Activated CD8-positive, alpha-beta T cell treated with anti-CD3 and anti-CD28 coated beads, Interleukin-2, amount 10 ng/mL, durations not matched to agents 7 days and 5 days (primary cell): ENCODE measurements around the gene PDZK1. TPM values are rescaled to one million over a fixed set of nuclear protein-coding genes. Genes with fewer than 3 reads are reported as not detected.
"Not testable (repeated sequence)": the region's sequence is repeated elsewhere in the genome, so short reads cannot be mapped to it uniquely, and the experiment has no call there.

Experiments used
- ATAC-seq: fragments of 150-1000 bp; cut with Tn5 transposase; one replicate; pipeline ENCODE4 v1.10.0; 2021; ENCODE audit warnings: moderate library complexity
- CTCF ChIA-PET: fragments of 350-600 bp; sonication (Branson Sonifier 250); formaldehyde crosslinking; loops from one replicate; lab custom pipeline; 2021; ENCODE audit warnings: antibody characterized with exemption; lab: Charles Lee
- POLR2A ChIA-PET: fragments of 350-600 bp; sonication (Branson Sonifier 250); formaldehyde crosslinking; loops from one replicate; lab custom pipeline; 2021; ENCODE audit warnings: antibody characterized with exemption; lab: Charles Lee
- DNase-seq: peaks from one replicate; pipeline ENCODE4 v3.0.0-alpha.2; 2020
- H3K27ac Mint-ChIP-seq: one replicate; pipeline ENCODE4 v1.8.0; 2021; ENCODE audit warnings: mild to moderate bottlenecking, mixed read lengths
- H3K27me3 Mint-ChIP-seq: one replicate; pipeline ENCODE4 v1.8.0; 2021; ENCODE audit warnings: low read depth, mixed read lengths
- H3K36me3 Mint-ChIP-seq: one replicate; pipeline ENCODE4 v1.8.0; 2021; ENCODE audit warnings: low read depth, mixed read lengths
- H3K4me1 Mint-ChIP-seq: one replicate; pipeline ENCODE4 v1.8.0; 2021; ENCODE audit warnings: low read depth, mixed read lengths
- H3K4me3 Mint-ChIP-seq: one replicate; pipeline ENCODE4 v1.8.0; 2021; ENCODE audit warnings: mild to moderate bottlenecking, mixed read lengths
- H3K9me3 Mint-ChIP-seq: one replicate; pipeline ENCODE4 v1.8.0; 2022; ENCODE audit warnings: mixed read lengths; ENCODE audit not compliant: insufficient read depth
- total RNA-seq, 2 experiments: library from RNA; stranded (reverse); gene quantifications; one replicate each; pipeline ENCODE4 v1.2.3, GENCODE V29; 2021

The PDZK1 gene
- total RNA-seq, 2 experiments from 2014 or later = 0.34 to 0.78 TPM

DNA sequence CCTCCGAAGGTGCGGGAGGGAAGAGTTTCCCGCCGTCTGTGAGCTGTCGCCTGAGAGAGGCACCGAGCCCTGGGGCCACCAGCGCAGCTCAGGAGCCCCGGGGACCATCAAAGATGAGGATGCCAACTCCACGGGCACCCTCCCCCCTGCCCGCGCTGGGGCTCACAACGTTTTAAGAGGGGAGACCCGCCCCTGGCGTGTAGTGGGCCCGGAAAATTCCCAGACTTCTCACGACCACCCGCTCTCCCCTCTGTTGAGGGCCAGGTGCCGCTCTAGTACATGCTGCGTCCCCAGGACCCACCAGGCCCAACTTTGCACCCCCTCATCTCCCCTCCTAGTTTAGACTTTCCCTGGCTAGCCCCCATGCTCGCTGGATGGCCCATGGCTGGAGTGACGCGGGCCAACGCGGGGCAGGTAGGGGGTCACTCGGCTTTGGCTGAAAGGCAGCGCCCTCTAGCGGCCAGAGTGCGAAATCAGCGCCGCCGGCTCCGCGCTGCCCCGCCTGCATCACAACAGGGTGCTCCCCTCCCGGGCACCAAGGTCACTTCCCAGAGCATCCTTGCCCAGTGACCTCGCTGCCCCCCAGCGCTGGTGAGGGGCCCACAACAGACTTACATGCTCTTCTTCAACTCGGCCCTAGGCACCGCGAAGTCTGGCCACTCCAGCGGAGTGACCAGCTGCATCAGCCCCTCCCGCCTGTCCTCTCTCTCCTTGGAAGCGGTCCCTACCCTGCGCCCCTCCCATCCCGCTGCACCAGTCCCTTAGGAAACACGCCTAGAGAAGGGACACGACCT, 13.9 kb upstream of the PDZK1 start:
- Mint-ChIP-seq H3K9me3 (no peaks in the 10 kb centered on the region), H3K4me3 (peak overlapping the region; percentile 70), H3K4me1 (peaks cover 45% of the 10 kb centered on the region), H3K27me3 (peaks cover 7% of the 10 kb centered on the region), H3K36me3 (no peaks in the 10 kb centered on the region), H3K27ac (peak overlapping the region; percentile 74)
- ATAC-seq (peak; percentile 94), DNase-seq (peak; percentile 83)
- CTCF ChIA-PET = interaction anchor here (0.6 to 3.0 kb wide), 26 partner anchors 8 to 128 kb away, joined by 3 to 18 read pairs (median 4); partner anchors contain the start of genes NUDT17, PDZK1, POLR3C and RNF115
- POLR2A ChIA-PET = interaction anchor here (1.1 kb wide), 1 partner anchor 46 kb away, joined by 3 read pairs; no protein-coding TSS in a partner anchor

DNA sequence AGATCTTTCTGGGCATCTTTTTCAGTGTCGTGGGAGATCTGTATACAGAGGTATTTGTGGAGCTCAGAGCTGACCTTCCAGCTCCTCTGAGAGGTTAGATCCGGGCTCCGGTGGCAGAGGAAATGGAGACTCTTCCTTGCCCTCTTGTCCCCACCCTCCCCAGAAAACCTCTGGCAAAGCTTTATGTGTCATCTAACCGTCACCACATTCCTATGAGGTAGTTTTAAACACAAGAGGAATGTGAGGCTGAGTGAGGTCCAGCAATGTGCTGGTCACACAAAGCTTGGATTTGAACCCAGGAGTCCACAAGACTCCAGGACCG, 13.3 kb upstream of the PDZK1 start:
- DNase-seq (no peak), ATAC-seq (no peak)
- Mint-ChIP-seq H3K27me3 (peaks cover 7% of the 10 kb centered on the region), H3K27ac (no peak overlapping the region), H3K36me3 (no peaks in the 10 kb centered on the region), H3K9me3 (no peaks in the 10 kb centered on the region), H3K4me3 (peak overlapping the region; percentile 70), H3K4me1 (peaks cover 46% of the 10 kb centered on the region)
- ChIA-PET POLR2A (interaction anchor here (1.1 kb wide), 1 partner anchor 45 kb away, joined by 3 read pairs; no protein-coding TSS in a partner anchor), CTCF (interaction anchor here (0.6 to 3.0 kb wide), 19 partner anchors 8 to 128 kb away, joined by 3 to 18 read pairs (median 6); partner anchors contain the start of genes NUDT17, PDZK1, POLR3C and RNF115)

DNA sequence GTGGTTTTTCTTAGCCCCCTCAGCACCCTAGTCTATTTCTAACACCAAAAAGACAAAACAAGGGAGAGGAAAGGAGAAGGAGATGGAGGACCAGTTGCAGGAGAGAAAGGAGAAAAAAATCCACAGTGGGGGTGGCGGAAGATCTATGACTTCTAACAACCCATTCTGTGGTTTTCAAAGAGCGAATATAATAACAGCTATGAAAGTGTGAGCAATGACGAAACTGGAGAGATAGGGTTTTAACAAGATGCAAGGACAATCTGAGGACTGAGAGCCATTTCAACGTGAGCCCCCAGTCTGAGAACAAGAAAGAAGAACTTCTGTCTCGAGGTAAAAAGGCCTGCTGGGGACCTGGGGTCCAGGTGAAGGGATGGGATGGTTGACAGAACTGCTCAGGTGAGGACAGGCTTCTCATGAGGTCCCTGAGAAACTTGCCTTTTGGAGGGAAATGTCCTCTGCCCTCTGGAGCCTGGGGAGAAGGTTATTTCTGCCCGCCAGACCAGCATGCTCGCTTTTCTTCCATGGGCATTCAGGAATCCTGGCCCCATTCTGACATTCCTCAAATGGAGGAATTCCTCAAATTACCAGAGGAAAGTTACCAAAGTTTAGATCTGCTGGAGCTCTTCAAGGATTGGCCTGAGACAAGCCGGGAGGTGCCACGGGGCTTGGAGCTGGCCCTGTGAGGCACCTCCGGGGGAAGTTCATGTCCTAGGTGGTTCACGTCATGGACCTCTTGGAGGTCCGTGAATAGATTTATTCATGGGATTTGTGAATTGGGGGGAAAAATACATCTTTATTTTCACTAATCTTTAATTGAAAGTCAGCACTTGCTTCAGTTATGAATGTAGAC, 12.3 kb upstream of the PDZK1 start, which contains the start of gene CD160:
CD160 (plus strand) TSS at position 270 of the 850 bp plus-strand sequence. CDS start 8,829 bp downstream, outside the sequence.
- Mint-ChIP-seq H3K27ac (peak within 1 kb of the TSS; percentile 7), H3K4me3 (peak within 1 kb of the TSS; percentile 70), H3K9me3 (no peaks in the 10 kb centered on the region), H3K27me3 (peaks cover 7% of the 10 kb centered on the region), H3K4me1 (peaks cover 46% of the 10 kb centered on the region), H3K36me3 (no peaks in the 10 kb centered on the region)
- CTCF ChIA-PET = interaction anchor here (1.1 to 3.0 kb wide), 11 partner anchors 10 to 127 kb away, joined by 3 to 18 read pairs (median 7); partner anchors contain the start of genes NUDT17, POLR3C and RNF115
- POLR2A ChIA-PET = interaction anchor here (1.1 kb wide), 1 partner anchor 44 kb away, joined by 3 read pairs; no protein-coding TSS in a partner anchor
- DNase-seq = no peak
- peak; percentile 16 for ATAC-seq

DNA sequence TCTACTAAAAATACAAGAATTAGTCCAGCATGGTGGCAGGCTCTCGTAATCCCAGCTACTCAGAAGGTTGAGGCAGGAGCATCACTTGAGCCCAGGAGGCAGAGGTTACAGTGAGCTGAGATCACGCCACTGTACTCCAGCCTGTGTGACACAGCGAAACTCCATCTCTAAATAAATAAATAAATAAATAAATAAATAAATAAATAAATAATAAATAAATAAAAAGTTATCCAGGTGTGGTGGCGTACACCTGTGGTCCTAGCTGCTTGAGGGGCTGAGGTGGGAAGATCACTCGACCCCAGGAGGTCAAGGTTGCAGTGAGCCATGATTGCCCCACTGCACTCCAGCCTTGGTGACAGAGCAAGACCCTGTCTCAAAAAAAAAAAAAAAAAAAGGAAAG, 11.3 kb upstream of the PDZK1 start:
- H3K27ac Mint-ChIP-seq, H3K36me3 Mint-ChIP-seq, H3K27me3 Mint-ChIP-seq, ATAC-seq, DNase-seq, POLR2A ChIA-PET, H3K9me3 Mint-ChIP-seq, H3K4me3 Mint-ChIP-seq: not testable (repeated sequence)
- H3K4me1 Mint-ChIP-seq = peaks cover 46% of the 10 kb centered on the region
- CTCF ChIA-PET = interaction anchor here (2.9 kb wide), 1 partner anchor 27 kb away, joined by 9 read pairs; no protein-coding TSS in a partner anchor

DNA sequence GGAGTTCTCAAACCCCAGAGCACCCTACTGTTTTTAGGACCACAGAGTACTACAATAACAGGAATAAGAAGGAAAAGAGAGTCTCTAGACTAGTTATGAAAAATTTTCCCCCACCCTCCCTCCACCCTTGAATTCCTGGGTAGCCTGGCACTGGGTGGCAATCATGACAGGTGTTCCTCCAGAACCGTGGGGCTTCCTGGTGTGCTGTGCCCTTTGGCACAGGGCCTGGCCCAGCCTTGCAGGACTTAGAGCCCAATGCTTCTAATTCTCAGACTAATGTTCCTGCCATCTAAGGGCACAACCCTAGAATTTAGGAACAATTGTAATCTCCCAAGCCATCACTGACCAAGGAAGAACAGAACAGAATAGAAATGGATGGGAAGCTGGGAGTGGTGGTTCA, 10.7 kb upstream of the PDZK1 start:
- CTCF ChIA-PET = no interaction called here
- Mint-ChIP-seq H3K27ac (peak overlapping the region; percentile 43), H3K36me3 (no peaks in the 10 kb centered on the region)

DNA sequence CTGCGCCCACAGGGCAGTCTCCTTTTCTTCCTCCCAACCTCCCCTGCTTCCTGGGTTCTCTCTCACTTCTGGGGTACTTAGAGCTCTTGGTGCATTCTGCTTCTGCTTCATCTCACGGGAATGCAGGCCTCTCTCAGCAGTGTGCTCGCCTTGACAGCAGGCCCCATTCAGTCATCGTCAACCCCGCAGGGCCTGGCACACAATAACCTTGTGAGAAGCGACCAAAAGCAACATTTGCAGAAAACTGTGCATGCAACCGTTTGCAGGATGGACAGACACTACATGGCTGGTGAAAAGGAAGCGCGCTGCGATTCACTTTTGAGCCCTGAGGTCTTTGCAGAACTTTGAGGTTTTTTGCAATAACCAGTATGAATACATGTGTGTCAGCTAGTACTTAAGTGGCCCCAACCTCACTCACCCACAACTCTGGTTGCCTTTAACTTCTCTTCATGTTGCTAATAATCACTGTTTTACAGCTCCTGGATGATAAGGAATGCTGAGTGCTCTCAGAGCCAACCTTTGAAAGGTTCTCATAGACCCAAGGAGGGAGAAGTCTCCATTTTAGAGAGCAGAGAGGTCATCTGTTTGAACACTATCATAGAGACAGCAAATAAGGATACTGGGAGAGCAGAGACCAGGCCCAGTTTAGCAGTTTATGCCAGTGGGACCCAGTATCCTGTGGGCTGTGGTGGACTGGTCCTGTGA, 9.6 kb upstream of the PDZK1 start:
- Mint-ChIP-seq H3K4me3 (no peak overlapping the region), H3K4me1 (peaks cover 46% of the 10 kb centered on the region), H3K9me3 (no peaks in the 10 kb centered on the region), H3K36me3 (no peaks in the 10 kb centered on the region), H3K27ac (peak overlapping the region; percentile 80), H3K27me3 (peaks cover 5% of the 10 kb centered on the region)
- CTCF ChIA-PET = no interaction called here
- DNase-seq (peak; percentile 27), ATAC-seq (no peak)
- POLR2A ChIA-PET = no interaction called here

More for the DNA sequence above, 10.7 kb upstream of the PDZK1 start:
- ATAC-seq = no peak
- POLR2A ChIA-PET = no interaction called here
- Mint-ChIP-seq H3K27me3 (peaks cover 7% of the 10 kb centered on the region), H3K4me3 (no peak overlapping the region), H3K4me1 (peaks cover 46% of the 10 kb centered on the region), H3K9me3 (no peaks in the 10 kb centered on the region)
- no peak for DNase-seq

DNA sequence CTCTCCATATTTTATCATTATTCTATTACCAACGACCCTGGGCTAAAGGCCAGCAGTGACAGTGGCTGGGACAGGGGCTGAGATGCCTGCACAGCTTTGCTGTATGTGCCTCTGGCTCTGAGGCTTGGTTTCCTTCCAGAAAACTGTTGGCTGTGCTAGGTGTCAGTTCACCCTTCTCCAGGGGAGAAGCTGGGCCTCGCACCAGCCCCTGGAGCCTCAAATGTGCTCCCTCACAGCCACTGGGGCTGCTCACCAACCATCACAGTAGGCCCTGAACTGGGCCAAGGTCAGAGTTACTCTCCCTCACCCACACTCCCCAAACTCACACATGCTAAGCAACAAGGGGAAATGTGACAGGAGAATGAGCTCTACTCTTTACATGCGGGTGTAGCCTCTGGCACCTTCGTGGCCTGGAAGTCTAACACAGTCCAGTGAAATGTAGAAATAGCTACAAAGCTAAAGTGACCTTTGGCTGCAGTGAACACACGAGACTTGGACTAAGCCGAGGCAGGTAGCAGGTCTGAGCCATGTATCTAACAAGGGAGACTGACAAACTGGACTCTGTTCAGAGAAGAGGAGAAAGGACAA, 7.5 kb upstream of the PDZK1 start:
- no peak for DNase-seq
- Mint-ChIP-seq H3K27me3 (peaks cover 2% of the 10 kb centered on the region), H3K9me3 (no peaks in the 10 kb centered on the region), H3K4me3 (no peak overlapping the region), H3K27ac (no peak overlapping the region), H3K36me3 (no peaks in the 10 kb centered on the region), H3K4me1 (peaks cover 27% of the 10 kb centered on the region)
- POLR2A ChIA-PET = no interaction called here
- CTCF ChIA-PET = no interaction called here
- ATAC-seq = no peak

DNA sequence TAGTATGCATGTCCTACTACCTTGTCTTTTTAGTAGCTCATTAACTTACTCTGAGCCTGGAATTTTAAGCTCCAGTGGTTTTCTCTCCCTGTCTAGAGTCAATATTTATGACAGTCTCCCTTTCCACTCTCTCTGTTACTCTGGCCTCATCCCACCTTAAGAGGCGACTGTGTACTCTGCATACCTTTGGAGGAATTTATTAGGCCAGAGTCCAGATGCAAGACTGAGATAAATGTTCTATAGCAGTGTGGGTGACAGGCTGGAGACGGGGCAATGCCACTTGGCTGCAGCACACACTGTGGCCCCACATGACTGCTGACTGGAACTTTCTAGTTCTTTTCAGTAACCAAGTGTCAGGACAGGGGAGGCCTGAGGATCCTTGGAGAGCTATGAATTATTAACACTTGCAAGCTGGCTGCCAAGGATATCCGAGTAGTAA, 4.1 kb upstream of the PDZK1 start:
- ChIA-PET CTCF (interaction anchor here (2.2 kb wide), 1 partner anchor 10 kb away, joined by 10 read pairs; no protein-coding TSS in a partner anchor), POLR2A (no interaction called here)
- peaks cover 3% of the 10 kb centered on the region for H3K4me1 Mint-ChIP-seq
- H3K36me3 Mint-ChIP-seq = no peaks in the 10 kb centered on the region
- H3K27ac Mint-ChIP-seq = no peak overlapping the region
- H3K9me3 Mint-ChIP-seq = no peaks in the 10 kb centered on the region
- no peak for DNase-seq
- H3K27me3 Mint-ChIP-seq = peaks cover 2% of the 10 kb centered on the region
- H3K4me3 Mint-ChIP-seq = no peak overlapping the region
- ATAC-seq = no peak

DNA sequence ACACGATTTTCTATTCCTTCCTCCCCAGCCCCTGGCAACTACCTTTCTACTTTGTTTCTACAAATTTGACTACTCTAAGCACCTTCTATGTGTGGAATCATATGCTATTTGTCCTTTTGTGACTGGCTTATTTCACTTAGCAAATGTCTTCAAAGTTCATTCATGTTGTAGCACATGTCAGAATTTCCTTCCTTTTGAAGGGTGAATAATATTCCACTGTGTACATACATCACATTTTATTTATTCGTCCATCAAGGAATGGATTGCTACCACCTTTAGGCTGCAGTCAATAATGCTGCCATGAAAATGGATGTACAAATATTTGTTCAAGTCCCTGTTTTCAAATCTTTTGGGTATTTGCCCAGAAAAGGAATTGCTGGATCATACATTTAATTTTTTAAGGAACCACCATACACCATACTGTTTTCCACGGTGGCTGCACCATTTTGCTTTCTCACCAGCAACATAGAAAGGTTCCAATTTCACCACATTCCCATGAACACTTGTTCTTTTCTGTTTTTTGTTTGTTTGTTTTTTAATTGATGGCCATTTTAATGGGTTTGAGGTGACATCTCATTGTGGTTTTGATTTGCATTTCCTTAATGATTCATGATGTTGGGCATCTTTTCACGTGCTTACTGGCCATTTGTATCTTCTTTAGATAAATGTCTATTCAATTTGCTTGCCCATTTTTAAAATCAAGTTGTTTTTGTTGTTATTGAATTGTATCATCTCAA, 3.3 kb upstream of the PDZK1 start:
- no peaks in the 10 kb centered on the region for H3K9me3 Mint-ChIP-seq
- no peak for DNase-seq
- ATAC-seq = no peak
- H3K4me1 Mint-ChIP-seq = no peaks in the 10 kb centered on the region
- POLR2A ChIA-PET = no interaction called here
- no peak overlapping the region for H3K4me3 Mint-ChIP-seq
- H3K36me3 Mint-ChIP-seq = no peaks in the 10 kb centered on the region
- no peak overlapping the region for H3K27ac Mint-ChIP-seq
- H3K27me3 Mint-ChIP-seq = peaks cover 4% of the 10 kb centered on the region
- CTCF ChIA-PET = interaction anchor here (1.8 kb wide), 1 partner anchor 10 kb away, joined by 10 read pairs; no protein-coding TSS in a partner anchor

DNA sequence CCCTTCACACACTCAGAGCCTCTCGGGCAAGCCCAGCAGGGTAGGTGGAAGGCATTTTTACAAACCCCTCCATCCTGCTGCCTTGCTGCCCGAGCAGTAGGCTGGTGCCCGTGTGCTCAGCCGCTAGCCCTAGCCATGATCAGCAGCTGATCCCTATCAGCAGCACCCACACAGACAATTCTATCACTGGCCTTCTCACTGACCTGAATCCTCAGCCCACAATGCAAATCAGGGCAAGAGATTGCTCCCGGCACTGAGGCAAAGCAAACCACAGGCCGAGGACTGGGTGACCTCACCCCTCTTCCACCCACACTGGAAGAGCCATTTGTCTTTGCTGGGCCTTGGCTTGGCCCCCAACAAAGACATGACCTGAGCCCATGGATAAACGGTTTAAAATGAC, 895 bp upstream of the PDZK1 start:
- ChIA-PET CTCF (no interaction called here), POLR2A (no interaction called here)
- no peak overlapping the region for H3K4me3 Mint-ChIP-seq
- H3K9me3 Mint-ChIP-seq = no peaks in the 10 kb centered on the region
- peaks cover 14% of the 10 kb centered on the region for H3K27me3 Mint-ChIP-seq
- ATAC-seq (no peak), DNase-seq (no peak)
- H3K27ac Mint-ChIP-seq = no peak overlapping the region
- H3K36me3 Mint-ChIP-seq = no peaks in the 10 kb centered on the region
- no peaks in the 10 kb centered on the region for H3K4me1 Mint-ChIP-seq
